ENCODE data around the gene YARS2.

GRCh38 chr12:32765906-32766305 lies 10.2 kb upstream of the YARS2 start:
- no peak for TF ChIP-seq CTCF (IDR thresholded peaks at IDR 0.05)
- TF ChIP-seq POLR2A (IDR thresholded peaks at IDR 0.05), result no peak
